DMS53 treated with DMSO at 0.1 percent for 48 hours (cell line): Measurements from ENCODE around the gene PTPN23.
A peak's percentile ranks its signal among the peaks of the same experiment; 100 is the strongest.

Experiments used
- DNase-seq: peaks from one replicate; lab custom pipeline; 2025; ENCODE audit not compliant: unreplicated experiment; lab: John Stamatoyannopoulos, UW

The PTPN23 gene

DNA sequence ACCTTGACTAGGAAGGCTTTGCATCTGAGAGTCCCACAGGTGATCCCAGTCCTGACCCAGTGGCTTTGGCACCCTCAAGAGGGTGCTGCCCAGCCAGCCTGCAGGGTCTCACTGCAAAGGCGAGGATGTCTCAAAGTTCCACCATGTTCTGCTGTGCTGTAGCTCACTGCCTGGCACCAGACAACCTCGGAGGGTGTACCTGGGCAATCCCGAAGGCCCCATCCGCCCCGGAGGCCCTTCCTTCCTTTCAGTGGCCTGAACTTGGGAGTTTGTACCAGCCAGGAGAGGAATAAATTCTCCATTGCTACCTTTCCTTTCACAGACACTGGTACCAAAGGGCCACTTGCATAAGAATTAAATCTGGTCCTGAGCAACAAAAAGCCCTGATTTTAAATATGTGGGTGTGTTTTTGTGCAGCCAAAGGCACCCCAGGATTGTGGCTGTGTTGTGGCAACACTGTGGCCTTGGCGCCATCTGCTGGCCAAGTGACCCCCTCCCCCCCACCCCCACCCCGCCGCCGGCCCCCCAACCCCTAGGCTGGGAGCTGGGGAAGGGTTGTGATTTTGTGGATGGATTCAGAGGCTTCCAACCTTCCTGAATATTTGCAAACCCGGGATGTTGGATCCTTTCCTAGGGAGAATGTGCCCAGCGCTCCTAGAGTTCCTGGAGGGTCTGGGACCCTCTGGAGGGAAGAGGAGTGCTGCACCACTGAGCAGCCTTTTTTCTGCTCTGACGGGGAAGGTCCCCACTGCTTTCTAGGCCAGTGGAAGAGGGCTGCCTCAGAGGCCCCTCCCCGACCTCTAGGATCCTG lies 9.7 kb upstream of the PTPN23 start:
- DNase-seq, result no peak

DNA sequence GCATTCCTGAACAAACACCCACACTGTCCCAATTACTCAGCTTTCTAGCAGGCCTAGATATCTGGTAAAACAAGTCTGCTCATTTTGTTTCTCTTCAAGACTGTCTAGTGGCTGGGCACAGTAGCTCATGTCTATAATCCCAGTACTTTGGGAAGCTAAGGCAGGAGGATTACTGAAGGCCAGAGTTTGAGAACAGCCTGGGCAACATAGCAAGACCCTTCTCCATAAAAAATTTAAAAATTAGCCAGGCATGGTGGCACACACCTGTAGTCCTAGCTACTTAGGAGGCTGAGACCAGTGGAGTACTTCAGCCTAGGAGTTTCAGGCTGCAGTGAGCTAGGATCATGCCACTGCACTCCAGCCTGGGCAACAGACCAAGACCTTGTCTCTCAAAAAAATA lies 6.2 kb upstream of the PTPN23 start:
- DNase-seq, result no peak

DNA sequence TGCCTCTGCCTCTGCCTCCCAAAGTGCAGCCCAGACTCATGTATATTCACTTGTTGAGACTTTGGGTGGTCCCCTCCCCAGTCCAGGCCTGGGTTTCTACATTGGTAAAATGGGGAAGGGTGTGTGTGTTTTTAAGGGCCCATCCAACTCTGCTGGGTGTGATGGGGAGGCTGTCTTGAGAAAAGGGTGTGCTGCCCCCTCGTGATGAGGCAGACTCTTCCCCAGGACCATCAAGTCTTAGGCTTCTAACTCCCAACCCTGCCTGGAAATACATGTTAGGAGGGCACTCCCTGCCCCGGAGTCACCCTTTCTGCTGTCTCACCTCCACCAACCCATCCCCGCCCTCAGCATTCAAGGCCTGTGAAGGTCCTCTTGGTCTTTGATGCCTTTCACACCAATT lies 4.4 kb upstream of the PTPN23 start:
- no peak for DNase-seq

DNA sequence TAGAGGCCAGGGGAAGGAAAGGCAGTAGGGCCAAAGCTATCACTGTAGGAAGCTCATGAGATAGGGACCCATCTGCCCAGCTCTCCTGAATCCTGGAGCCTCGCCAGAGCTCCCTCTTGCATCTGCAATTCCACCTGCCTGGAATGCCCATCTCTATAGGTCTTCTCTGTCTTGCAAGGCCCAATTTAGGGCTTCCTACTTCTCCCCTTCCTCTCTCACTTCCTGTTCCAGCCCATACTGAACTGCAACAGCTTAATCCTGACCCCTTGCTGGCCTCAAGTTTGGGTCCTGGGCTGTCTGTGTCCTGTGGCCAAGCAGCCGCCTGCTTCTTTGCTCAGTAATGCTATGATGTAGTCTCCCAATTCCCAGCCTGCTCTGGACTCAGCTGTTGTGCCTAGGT lies 3.6 kb upstream of the PTPN23 start:
- no peak for DNase-seq

DNA sequence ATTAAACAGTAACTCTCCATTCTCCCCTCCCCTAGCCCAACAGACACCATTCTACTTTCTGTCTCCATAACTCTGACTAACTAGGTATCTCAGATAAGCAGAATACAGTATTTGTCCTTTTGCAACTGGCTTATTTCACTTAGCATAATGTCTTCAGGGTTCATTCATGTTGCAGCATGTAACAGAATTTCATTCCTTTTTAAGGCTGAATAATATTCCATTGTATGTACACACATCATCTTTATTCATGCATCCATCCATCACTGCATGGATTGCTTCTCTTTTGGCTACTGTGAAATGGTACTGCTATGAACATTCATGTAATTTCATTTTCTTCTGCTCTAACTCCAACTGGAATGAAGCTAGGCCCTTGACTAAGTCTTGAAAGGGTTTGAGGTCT lies 2.0 kb upstream of the PTPN23 start:
- DNase-seq, result no peak

DNA sequence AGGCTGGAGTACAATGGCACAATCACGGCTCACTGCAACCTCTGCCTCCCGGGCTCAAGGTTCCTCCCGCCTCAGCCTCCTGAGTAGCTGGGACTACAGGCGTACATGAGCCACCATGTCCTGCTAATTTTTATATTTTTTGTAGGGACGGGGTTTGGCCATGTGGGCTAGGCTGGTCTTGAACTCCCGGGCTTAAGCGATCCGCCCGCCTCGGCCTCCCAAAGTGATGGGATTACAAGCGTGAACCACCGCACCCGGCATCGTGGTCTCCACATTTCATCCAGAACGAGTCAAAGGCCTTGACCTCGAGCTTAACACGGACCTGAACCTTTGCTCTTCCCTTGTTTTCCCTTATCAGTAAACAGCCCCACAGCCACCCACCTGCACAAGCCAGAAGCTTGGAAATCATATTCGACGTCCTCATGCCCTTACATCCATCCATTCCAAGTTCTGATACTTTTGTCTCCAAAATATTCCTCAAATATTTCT lies 1.4 kb upstream of the PTPN23 start:
- DNase-seq, result no peak

DNA sequence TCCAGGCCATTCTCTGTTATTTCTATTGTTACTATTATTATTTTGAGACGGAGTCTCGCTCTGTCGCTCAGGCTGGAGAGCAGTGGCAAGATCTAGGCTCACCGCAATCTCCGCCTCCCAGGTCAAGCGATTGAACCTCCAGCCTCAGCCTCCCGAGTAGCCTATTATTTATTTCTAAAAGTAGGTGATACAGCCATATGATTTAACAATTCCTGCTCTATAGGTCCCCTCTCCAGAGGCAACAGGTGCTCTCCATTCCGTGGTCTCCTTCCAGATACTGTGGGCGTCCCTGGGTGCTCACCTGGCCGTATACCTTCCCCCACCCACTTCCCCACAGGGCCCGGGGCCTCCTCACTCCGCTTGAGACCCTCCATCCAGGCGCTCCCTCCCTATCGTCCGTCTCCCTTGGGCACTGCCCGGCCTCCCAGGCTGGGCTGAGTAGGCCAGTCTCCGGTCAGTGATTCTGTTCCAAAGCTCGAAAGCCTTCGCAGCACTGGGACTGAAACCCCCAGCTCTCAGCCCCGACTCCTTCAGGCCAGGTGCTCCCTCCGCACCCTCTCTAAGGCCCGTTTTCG lies 708 bp upstream of the PTPN23 start:
- DNase-seq, result no peak

DNA sequence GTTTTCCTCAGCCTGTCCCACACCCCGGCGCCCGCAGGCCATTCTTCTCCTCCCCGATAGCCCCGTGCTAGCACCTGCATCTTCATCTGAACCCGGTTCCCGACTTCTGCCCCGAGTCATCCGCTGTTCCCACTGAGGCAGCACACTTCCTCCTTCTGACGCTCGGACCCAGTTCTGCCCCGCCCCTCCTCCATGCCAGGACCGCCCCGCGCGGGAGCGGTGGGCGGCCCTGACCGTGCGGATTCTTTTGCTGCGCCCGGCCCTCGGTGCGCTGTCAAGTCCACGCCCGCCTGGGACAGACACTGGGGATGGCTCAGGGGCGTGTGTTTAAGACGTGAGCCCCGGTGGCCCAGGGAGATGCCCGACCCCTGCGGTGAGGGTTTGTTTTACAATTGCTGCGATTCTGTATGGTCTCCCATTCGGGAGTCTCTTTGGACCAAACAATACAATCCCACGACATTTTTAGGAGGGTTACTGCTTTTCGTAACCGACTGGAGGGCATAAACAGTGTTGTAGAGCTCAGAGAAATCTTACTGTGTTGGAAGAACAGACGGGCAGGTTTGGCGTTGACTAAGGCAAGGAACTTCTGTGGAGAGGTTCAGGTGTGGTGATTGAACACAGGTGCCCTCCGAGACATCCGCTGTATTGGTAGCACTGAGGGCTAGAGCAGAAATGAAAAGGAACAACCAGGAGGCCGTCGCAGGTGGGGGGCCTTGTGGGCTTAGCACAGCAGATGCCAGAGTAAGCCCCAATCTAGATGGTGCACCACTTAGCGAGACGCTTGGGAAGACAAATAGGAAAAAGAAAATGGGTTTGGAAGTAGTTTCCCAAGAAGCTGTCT lies 716 bp downstream of the PTPN23 start:
- DNase-seq, result peak; percentile 18

DNA sequence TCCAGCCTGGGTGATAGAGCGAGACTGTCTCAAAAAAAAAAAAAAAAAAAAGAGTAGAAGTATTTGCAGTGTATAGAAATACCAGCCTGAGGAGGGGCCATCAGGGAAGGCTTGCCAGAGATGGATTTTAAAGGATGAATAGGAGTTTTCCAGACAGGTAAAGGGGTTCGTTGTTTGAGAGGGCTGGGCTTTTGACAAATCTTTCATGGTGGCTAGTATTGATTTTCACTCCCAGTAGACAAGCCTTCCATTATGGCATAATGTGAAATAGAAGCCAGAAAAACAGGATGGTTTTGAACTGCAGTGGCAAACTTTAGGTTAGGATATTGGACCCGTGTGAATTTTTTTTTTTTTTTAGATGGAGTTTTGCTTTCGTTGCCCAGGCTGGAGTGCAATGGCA lies 3.6 kb downstream of the PTPN23 start:
- no peak for DNase-seq

DNA sequence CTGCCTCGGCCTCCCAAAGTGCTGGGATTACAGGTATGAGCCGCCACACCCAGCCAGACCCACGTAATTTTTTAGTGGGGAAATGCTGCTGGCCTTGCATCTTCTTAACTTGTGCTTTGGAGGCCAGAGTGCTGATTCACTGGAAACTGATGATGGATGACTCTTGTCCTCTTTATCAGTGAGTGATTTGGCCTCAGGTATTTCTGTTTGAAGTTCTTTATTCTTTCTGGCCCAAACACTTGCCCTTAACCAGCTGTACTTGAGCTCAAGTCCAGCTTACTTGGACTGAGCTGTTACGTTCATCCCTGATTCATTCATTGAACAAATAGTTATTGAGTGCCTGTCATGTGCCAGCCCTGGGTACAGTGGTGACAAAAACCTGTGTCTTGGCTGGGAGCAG lies 4.2 kb downstream of the PTPN23 start:
- DNase-seq, result no peak

DNA sequence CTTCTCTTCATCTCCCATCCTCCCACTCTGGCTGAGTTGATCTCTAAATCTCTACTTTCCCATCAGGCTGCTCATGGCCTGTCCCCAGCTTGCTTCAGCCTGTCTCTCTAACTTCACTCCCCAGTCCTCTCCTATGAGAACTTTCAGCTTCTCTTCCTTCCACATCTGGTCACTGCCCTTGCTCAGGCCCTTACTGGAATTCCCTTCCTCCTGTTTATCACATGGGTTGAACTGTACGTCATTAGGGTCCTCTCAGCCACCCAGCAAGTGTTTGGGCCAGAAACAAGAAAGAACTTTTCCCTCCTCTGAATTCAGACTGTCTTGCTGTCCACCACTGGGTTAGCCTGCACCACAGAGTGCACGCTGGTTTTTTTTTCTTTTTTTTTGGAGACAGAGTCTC lies 5.0 kb downstream of the PTPN23 start:
- DNase-seq, result no peak

DNA sequence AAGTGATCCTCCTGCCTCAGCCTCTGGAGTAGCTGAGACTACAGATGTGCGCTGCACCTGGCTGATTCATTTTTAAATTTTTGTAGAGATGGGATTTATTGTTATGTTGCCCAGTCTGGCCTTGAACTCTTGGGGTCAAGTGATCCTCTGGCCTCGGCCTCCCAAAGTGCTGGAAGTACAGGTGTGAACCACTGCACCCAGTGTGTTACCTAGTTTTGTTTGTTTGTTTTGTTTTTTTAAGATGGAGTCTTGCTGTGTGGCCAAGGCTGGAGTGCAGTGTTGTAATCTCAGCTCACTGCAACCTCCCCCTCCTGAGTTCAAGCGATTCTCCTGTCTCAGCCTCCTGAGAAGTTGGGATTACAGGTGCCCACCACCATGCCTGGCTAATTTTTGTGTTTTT lies 12.1 kb downstream of the PTPN23 start:
- no peak for DNase-seq

DNA sequence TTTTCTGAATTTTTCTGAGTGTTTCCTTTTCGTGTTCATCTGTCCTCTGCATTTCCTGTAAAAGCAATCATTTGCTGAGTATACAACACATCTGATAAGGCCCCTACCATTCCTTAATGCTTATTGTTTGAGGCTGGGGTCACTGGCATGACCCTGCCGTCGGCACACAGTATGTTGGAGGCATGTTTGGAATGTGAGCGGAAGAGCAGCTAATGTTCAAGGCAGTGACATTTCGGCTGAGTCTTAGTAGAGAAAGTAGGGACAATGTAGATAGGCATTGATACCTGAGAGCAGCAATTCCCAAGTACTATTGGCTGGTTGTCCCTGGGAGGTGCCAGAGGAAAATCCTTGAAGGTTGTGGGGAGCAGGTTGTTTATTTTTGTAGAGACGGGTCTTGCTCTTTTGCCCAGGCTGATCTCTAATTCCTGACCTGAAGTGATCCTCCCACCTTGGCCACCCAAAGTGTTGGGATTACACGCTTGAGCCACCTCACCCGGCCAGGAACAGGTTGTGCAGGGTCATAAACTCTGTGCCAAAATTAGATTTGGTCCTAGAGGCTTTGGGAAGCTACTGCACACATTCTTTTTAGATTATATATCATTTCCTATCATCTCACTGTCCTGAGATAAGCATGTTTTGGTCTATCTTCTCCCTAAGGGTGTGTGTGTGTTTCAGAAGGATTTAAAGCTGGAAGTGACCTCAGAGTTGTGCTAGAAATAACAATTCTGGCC lies 13.5 kb downstream of the PTPN23 start:
- DNase-seq, result no peak

DNA sequence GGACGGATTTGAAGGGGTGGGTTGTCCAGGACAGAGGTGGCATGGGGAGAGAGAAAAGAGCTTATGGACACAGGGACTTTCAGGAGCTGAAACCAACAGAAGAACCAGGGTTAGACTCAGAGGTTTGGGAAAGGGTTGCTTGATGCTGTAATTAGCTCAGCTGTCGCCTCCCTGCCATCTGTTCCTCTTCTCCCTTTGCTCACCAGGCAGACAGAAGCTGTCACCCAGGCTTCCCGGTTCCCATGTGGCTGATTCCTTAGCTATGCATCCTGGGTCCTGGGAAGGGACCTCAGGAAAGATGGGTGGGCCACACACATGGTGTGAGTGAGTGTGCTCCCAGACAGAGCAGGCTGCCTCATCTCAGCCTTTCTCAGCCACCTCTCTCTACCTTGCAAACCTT lies 14.1 kb downstream of the PTPN23 start:
- no peak for DNase-seq

DNA sequence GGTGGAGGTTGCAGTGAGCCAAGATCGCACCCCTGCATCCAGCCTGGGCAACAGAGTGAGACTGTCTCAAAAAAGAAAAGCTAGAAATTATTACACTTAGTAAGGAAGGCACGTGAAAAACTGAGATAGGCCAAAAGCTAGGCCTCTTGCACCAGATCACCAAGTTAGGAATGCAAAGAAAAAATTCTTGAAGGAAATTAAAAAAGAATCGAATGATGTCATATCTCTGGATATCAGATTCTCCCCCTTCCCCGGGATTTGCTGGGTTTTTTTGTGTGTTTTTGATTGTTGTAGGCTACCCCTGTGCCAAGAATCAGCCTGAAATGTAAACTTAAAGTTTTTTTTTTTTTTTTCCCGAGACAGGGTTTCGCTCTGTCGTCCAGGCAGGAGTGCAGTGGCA lies 17.4 kb downstream of the PTPN23 start:
- DNase-seq, result no peak

DNA sequence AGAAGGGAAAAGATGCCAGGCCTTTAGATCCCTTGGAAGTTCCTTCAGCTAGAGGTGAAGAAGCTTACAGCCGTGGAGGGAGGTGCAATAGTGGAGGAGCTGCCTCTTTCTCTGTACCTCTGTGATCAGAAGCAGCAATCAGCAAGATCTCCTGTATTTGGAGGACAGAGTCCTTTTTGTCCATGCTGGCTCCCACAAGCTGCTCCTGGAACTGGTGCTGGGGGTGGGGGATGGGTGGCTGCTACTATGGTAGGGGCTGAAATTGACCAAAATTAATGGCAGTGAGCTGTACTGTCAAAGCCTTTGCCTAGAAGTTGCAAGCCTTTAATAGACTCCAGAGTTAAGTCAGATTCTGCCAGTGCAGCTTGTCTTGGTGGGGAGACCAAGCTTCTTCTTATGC lies 18.2 kb downstream of the PTPN23 start:
- no peak for DNase-seq

DNA sequence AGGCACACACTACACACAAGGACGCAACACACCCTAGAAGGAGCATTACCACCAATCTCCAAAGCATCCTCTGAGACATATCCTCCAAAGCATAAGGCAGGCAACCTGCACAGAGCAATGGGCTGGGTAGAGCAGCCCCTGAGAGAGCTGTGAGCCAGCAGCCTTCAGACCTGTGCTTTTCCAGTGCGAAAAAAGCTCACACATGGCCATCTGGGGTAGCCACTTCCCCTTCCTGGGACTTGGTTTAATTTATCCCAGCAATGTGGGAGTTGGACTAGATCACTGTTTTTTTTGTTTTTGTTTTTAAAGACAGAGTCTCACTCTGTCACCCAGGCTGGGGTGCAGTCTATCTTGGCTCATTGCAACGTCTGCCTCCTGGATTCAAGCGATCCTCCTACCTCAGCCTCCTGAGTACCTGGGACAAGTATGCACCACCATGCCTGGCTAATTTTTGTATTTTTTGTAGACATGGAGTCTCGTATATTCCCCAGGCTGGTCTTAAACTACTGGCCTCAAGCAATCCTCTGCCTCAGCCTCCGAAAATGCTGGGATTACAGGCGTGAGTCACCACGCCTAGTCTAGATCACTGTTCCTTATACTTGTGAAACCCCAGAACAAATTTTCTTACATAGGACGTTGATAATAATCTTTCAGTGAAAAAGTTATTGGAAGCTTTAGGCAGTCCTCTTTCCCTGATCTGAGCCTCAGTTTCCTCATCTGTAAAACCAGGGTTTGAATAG lies 18.9 kb downstream of the PTPN23 start:
- no peak for DNase-seq

DNA sequence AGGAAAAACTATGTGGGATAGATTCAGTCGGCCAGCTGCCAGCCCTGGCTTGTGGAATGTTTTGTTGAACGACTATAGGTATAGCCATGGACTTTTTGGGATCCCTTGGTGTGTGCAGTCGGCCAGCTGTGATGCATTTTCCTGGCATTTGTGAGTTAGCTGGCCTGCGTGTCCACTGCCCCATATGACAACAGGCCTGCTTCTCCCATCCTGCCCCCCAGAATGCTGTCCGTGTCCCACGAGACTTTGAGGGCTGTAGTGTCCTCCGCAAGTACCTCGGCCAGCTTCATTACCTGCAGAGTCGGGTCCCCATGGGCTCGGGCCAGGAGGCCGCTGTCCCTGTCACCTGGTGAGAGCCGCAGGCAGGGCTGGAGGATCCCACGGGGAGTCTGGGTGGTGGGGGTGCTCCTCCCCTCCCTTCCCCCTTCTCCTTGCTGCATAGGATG lies 23.6 kb downstream of the PTPN23 start:
- DNase-seq, result no peak

DNA sequence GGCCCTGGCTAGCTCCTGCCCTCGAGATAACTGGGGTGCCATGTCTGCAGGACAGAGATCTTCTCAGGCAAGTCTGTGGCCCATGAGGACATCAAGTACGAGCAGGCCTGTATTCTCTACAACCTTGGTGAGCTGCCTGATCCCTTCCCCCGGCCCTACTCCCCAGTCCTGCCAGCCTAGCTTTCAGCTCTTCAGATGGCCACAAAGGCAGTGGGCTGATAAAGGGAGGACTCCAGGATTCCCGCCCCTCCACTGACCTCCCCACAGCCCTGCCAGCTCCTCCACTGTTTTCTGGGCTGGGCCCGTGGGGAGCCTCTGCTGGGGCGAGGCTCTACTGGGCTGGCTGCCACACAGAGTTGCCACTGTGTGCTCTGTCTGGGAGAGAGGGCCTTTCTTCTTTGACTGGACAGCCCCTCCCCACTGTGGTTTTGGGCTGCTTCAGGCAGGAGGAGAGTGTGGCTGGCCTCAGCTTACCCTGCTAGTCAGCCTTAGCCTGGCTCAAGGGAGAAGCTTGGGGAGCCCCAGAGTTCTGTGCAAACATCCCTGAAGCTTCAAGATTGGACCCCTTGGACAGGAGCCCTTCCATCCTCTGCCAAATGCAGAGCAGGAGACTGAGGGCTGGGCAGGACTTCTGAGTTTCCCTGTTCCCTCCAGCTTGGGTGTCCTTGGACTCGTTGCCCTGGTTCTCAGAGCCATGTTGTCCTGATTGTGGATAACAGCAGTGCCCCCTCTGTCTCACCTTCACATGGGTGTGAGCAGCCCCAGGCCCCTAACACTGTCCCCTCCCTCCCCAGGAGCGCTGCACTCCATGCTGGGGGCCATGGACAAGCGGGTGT lies 24.4 kb downstream of the PTPN23 start:
- no peak for DNase-seq
